GM18499 (cell line): ENCODE data around the gene POMT1.

Experiments used
- ATAC-seq: cut with Tn5 transposase; IDR thresholded peaks from one replicate; pipeline ENCODE4 v1.9.1; 2021; ENCODE audit warnings: moderate number of reproducible peaks; ENCODE audit not compliant: insufficient read depth, unreplicated experiment

POMT1 gene

DNA sequence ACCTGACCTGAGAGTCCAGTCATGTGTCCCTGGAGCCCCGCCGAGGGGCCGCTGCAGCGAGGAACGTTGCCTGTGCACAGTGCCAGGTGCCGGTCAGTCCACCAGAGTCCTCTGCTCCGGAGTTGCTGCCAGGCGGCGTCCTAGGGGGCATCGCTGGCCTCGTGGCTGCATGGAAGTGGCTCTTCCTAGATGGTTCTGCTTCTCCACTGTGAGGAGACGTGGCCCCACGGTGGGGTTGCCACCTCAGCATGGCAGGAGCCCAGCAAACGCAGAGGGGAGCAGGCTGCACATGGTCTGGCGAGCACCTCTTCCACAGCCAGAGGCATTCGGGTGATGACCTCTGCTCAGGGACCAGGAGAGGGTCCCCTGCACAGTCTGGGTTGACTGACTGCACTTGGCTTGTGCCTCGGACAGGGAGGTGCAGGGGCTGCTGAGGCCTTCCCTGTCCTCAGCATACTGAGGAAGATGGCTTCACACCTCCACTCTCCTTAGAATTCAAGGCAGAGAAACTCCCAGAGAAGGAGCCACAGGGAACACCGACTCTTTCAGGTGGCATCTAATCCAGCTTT, 25.9 kb upstream of the POMT1 start:
- ATAC-seq, result no peak

DNA sequence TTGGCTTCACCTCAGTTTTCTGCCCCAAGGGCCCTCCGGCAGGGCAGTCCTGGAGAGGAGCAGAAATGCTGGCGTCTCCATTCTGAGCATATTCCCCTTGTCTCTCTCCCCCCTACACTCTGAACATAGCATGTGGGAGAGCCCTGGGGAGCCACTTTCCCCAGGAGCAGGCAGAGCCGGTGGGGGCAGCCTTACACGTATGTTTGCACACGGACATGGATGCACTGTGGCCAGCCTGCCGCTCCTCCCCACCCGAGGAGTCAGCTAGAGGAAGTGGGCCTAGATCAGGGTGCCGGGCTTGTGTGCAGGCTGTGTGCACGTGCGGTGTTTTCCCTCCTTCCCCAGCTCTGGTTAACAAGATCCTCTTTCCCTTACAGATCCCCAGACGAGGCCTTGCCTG, 25.4 kb upstream of the POMT1 start:
- ATAC-seq, result no peak

DNA sequence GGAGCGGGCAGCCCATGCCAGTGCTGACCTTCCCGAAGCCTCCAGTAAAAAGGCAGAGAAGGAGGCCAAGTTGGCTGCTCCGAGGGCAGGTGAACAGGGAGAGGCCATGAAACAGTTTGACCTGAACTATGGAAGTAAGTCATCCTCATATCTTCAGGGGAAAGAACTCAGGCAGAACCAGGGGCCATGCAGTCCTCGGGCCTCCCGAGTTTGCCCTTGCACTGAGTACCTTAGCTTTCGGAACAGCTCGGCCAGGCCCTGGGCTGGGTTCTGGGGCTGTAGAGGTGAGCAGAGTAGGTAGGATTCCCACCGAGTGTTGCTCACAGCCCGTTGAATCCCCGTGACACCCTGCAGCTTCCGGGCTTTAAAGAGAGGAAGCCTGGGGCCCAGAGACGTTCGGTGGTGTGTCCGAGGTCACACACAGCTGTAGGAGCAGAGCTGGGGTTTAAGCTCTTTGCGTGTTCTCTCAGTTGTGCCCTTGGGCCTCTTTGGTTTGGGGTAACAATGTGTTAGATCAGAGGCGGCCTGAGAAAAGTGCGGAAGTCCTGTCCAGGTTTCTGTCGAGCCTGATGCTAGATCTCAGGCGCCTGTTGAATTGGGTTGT, 24.8 kb upstream of the POMT1 start:
- ATAC-seq, result no peak

DNA sequence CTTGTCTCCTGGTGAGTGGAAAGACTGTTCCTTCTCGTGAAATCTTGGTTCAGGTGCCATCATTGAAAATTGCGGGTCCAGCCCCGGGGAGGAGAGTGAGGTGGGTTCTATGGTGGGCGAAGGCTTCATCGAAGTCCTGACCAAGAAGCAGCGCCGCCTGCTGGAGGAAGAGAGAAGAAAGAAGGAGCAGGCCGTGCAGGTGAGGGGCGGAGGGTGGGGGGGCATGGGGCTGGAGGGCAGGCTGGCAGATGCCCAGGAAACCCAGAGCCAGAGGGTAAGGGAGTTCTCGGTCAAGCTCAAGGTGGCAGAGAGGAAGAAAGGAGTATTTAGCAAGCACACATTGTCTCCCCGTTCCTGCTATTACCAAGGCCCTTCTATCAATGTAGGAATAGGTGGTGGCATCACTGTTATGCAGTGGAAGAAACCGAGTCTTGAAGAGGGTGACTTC, 24.3 kb upstream of the POMT1 start:
- ATAC-seq, result no peak

DNA sequence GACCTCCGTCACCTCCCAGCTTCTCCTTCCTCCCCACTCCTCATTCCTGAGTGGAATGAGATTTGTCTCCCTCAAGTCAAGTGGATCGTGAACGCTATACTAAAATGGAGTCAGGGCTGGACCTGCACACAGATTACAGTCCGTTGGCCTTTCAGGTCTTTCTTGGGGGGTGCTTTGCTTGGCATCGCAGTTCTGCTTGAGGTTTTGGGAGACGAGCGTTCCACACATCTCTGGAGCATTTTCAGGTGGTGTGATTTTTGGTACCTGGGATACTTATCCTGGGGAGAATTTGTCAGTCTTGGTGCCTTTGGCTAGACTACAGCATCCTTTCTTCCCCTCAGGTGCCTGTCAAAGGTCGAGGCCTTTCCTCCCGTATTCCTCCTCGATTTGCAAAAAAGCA, 23.8 kb upstream of the POMT1 start:
- ATAC-seq, result no peak

DNA sequence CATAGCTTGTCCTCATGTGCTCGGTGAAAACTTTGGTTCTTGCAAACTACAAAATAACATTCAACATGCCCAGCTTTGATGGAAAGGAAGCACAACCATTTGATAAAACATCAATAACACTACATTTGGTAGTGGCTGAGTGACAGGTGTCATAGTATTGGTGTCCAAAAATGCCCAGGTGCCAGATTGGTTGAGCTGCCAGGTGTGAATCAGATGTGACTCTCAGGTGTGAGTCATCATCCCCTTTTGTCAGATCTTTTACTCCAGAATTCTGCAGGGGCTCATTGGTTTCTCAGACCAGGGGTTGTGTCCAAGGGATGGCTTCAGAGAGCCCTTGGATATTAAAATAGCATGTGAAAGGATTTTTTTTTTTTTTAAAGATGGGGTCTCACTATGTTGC, 22.5 kb upstream of the POMT1 start:
- no peak for ATAC-seq

DNA sequence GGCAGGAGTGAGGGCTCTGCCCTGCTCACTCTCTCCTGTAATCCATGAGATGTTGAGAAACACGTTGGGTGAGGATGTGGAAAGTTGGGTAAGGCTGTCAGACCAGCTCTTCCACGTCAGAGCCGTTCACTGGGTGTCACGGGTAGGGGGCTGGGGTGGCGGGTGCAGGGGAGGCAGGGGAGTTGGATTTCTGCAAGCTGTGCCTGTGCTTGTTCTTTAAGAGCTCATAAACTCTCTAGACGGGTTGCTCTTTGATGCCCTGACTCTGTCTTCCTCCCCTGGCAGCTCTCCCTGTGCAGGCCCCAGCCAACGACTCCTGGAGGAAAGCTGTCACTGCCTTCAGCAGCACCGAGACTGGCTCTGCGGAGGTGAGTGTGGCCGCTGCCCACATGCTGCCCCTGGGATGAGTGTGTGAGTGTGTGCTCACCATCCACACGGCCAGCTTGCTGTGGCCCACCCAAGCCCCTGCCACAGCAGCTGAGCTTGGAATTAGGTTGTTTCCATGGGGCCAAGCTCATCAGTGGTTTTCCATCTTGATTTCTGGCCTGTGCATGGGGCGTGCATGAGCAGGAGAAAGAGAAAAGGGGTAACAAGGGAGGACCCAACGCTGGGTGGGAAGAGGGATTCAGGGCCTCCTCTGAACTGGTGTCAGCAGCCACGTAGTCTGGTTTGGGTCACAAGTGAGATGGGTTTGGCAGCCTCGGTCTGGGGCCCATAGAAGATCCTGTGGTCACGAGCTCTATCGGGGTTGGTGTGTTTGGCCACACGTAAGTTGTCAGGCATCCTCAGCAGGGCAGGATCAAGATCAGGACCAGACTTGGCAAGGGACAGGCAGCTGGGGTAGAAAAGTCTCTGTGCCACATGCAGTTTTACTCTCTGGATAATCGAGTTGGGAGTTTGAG, 21.0 kb upstream of the POMT1 start:
- no peak for ATAC-seq

DNA sequence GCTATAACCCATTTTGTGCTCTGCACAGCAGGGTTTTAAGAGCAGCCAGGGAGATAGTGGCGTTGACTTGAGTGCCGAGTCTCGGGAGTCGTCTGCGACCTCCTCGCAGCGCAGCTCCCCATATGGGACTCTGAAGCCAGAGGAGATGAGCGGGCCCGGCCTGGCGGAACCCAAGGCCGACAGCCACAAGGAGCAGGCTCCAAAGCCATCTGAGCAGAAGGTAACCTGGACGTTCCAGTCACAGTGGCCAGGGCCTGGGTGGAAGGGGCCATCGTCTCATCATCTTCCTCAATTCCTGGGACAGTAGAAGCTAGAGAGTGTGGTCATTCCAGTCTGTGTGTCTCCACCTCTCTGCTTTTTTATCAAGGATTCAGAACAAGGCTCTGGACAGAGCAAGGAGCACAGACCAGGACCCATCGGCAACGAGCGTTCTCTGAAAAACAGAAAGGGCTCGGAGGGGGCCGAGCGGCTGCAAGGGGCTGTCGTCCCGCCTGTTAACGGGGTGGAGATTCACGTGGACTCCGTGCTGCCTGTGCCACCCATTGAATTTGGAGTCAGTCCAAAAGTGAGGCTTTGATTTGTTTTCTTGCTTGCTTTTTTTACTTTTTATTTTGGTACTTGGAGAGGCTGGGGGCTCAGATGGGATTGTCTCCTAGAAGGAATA, 20.2 kb upstream of the POMT1 start:
- ATAC-seq, result no peak

DNA sequence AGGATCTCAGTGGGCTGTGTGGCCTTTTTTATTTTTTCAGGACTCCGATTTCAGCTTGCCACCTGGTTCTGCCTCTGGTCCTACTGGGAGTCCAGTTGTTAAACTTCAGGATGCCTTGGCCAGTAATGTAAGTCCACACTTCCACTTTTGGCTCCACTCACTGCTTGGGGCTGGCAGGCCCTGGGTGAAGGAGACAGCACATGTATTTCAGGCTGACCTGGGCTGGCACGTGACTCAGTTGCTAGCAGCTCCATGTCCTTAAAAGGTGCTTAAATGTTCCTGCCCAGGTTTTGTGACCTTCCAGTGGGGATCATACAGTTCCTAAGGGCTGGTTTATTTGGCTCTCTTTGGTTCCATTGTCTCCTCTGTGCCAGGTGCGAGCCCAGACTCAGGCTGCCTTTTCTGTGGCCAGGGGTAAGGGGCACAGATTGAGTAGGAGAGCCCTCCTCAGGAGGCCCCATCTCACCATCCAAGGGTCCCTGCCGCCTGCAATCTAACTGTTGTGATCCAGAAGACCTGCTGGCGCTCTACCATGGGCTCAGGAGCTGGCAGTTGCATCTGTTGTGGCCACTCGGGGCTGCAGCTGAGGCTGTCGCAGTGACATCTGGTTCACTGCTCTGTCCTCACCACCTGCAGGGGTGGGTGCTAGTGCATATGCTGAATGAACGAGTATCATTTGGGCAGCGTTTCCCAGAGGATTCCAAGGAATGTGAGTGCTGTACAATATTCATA, 19.2 kb upstream of the POMT1 start:
- ATAC-seq, result no peak

DNA sequence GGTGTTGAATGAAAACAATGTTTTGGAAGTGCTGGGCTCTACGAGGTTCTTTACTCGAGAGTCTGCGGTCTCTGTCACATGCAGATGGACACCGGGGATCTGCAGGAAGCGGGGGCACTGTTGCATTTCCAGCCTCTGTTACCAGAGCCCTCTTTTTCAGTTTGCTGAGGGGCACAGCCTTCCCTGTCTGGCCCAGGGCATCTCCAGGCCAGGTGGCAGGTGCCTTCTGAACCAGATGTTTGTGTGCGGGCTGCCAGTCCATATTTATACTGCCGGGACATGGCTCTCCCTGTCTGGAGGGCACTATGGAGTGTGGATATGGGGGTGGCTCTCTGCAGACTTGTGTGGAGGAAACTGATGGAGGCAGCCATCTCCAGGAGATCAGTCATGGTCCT, 18.7 kb upstream of the POMT1 start:
- ATAC-seq, result no peak

DNA sequence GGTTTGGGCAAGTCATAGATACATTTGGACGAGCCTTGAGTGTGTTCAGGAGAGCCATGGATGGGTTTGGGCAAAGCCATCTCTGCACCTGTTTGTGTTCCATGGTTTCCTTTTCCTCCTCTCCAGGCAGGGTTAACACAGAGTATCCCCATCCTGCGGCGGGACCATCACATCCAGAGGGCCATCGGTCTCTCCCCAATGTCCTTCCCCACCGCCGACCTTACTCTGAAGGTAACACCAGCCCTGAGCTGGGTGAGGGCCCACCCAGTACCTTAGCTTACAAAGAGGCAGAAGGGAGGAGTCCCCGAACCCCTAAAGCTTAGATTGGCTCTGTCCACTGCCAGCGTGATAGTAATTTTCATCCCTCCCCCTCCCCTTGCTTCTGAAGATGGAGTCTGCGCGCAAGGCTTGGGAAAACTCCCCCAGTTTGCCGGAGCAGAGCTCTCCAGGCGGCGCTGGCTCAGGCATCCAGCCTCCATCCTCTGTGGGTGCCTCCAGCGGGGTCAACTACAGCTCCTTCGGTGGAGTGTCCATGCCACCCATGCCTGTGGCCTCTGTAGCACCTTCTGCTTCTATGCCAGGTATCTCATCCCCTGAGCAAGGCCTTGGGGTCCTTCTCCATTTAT, 18.0 kb upstream of the POMT1 start:
- ATAC-seq, result no peak

DNA sequence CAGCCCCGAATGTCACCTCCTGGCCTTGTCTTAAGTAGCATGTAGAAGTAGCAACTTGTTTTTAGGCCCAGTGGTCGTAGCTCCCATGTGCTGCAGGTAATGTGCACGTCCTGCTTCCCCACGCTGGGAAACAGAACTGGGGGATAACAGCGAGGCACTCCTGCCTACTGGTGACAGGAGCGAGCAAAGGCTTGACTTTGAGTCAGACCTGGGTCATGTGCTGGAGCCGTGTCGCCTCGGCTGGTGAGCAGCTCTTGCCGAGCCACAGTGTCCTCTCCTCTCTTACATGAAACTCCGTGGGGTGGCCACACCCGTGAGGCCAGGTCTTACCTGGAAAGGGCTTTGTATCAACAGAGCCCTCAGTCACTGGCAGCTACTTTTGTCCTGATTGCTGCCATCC, 17.5 kb upstream of the POMT1 start:
- ATAC-seq, result no peak

DNA sequence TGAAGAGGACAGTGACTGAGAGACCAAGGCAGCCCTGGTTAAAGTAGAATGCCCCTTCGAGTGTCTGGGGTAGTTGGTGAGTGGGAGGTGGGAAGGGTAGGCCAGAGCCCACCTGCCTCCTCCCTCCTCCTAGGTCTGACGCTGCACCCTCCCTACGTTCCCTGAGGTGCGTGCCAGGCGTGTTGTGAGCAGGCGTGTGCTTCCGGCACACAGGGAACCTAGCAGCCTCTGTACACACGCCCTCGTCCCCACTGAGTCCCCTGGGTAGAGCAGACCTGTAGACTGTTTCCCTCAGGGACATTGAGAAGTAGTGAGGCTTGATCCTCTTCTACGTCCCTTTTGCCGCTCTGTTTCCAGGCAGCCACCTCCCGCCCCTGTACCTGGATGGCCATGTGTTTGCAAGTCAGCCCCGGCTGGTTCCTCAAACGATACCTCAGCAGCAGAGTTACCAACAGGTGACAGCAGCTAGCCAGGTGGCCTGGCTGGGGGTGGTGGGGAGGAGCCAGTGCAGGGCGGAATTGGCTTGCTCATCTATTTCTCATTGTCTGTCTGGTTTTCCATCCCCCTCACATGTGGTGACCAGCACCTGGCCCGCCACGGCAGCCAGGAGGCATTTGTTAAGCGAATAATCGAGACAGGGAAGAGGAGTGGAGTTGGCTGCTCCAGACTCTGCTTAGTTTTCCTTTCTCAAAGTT, 16.8 kb upstream of the POMT1 start:
- no peak for ATAC-seq

DNA sequence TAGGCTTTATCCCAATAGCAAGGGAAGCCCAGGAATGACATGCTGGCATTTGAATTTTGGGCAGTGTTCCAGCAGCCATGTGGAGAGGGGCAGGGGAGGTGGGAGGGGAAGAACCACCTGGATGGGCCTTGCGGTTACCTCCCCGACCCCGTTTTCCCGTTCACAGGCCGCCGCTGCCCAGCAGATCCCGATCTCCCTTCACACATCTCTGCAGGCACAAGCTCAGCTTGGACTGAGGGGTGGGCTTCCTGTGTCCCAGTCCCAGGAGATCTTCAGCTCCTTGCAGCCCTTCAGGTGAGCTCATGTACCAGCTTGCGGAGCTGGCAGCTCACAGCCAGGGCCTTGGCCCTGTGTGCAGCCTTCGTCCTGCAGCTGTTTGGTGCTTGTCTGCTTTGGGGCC, 15.7 kb upstream of the POMT1 start:
- no peak for ATAC-seq

DNA sequence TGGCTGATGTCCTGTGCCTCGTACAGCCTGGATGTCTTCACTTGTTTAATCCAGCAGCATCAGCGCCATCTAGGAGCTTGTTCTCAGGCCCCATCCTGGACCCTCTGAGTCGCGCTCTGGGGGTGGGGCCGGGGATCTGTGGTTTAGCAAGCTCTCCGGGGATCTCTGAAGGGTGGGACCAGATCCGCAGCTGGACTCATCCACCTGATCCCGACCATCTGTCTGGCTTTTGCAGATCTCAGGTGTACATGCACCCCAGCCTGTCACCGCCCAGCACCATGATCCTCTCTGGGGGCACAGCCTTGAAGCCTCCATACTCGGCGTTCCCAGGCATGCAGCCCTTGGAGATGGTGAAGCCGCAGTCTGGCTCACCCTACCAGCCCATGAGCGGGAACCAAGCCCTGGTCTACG, 15.1 kb upstream of the POMT1 start:
- ATAC-seq, result no peak

DNA sequence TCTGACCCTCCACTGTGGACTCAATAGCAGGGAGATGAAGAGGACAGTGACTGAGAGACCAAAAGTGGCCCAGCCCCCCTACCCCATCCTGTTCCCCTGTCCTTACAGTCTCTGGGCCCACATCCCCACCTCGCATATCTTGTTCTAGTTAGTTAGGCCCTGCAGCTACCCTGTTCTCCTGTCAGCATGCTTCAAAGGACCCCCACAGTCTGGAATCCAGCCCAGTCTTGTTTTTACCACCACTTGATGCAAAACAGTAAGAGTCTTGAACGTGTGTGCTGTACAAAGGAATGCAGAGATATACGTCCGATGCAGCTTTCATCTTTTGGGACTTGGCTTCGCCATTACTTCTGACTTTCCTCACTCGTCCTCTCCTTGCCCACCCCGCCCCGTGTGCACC, 12.2 kb upstream of the POMT1 start:
- ATAC-seq, result no peak

DNA sequence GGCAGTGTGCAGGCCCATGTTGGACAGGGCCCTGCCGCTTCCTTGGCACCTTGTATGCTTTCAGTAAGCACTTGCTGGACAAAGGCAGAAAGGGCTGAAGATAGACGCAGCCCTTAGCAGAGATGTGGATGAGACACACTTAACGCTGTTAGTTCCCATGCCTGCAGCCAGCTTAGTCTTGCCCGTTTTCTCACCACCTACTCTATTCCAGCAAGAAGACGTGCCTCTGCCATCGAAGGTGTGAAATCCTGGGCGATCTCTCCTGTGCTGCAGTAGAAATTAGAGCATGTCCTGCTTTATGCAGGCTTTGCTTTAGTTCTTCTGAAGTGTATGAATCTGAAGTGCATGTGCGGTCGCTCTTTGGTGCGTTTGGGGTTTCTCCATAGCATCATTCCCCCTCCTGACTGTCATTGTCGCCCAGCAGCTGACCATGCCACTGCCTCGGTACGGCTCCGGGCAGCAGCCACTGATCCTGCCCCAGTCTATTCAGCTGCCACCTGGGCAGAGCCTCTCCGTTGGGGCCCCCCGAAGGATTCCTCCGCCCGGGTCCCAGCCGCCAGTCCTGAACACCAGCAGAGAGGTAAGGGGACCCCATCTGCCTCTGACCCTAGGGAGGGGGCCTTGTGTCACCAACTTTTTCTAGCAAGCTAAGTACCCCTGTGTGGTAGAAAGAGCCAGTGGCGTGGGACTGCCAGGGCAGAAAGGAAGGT, 11.6 kb upstream of the POMT1 start:
- ATAC-seq, result no peak

DNA sequence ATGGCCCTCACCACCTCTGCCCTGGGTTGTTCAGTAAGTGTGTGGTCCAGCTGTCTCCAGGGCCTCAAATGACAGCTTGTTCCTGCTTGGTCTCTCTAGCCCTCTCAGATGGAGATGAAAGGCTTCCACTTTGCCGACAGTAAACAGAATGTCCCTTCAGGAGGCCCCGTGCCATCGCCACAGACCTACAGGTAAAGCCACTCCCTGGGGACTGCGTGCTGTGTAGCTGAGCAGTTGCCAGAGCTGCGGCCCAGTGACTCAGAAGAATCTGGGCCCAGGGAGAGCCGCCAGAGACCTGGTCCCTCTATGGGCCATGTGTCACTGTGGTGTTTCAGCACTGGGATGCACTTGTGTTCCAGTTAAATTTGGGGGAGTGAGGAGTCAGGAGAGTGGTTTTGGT, 10.6 kb upstream of the POMT1 start:
- ATAC-seq, result no peak
